Breast epithelium (tissue), 3 donors: ENCODE data around the gene SRGAP3.

Experiments used
- POLR2A ChIP-seq: fragments of 450-650 bp; IDR thresholded peaks from one replicate; pipeline ENCODE4 v1.6.1; 2016; ENCODE audit warnings: antibody characterized with exemption, mild to moderate bottlenecking, moderate library complexity
- POLR2AphosphoS5 ChIP-seq, 3 donors: sonication (generic); formaldehyde crosslinking; IDR thresholded peaks; one replicate each; pipeline ENCODE4 v1.6.1; 2017; ENCODE audit warnings: antibody characterized with exemption in 3 of 3
- TF ChIP-seq, protein P1 (sequence below), 3 donors: fragments of 450-650 bp; IDR thresholded peaks; one replicate each; pipeline ENCODE4 v1.5.1; 2016 to 2017; ENCODE audit warnings: antibody characterized with exemption in 3 of 3, mild to moderate bottlenecking in 3 of 3, moderate library complexity in 3 of 3

DNA sequence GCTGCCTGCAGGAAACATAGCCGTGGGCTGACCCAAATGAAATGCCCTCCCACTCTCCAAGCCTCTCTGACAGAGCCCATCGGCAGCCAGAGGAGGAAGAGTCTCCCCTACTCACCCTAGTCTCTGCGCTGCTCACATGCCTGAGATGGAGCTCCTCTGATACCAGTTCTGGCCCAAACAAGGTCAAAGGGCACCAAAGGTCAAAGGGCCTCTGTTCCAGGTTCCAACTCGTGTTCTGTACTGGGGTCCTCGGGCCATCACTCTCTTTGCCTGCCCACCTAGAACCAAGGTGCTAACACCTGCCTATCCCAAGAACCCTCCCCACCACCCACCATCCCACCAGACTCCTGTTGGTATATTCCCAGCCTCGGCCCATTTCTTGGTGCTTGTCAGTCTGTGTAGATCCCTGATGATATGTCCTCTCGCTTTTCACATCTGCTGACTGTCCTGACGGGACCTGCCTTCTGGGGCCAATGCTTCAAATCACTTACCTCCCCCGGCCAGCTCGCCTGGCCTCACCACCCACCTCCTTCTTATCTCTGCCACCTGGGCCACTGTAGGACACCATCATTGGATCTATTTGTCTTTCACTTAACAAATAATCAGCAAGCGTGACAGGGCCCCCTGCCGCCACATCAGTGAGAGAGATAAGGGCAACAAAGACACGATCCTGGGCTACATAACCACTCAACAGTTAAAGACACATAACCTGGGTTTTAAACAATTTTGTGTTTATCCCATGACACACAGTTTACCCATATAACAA lies 90.4 kb downstream of the SRGAP3 start:
- TF ChIP-seq, protein P1, sequence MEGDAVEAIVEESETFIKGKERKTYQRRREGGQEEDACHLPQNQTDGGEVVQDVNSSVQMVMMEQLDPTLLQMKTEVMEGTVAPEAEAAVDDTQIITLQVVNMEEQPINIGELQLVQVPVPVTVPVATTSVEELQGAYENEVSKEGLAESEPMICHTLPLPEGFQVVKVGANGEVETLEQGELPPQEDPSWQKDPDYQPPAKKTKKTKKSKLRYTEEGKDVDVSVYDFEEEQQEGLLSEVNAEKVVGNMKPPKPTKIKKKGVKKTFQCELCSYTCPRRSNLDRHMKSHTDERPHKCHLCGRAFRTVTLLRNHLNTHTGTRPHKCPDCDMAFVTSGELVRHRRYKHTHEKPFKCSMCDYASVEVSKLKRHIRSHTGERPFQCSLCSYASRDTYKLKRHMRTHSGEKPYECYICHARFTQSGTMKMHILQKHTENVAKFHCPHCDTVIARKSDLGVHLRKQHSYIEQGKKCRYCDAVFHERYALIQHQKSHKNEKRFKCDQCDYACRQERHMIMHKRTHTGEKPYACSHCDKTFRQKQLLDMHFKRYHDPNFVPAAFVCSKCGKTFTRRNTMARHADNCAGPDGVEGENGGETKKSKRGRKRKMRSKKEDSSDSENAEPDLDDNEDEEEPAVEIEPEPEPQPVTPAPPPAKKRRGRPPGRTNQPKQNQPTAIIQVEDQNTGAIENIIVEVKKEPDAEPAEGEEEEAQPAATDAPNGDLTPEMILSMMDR (IDR thresholded peaks at IDR 0.05), result no peak
- no peak for TF ChIP-seq POLR2A
- TF ChIP-seq POLR2AphosphoS5 (IDR thresholded peaks at IDR 0.05), result no peak
